HG03442 (cell line): ENCODE results near the gene DEDD.

ENCODE experiments used
- ATAC-seq: cut with Tn5 transposase; IDR thresholded peaks from one replicate; pipeline ENCODE4 v1.9.1; 2021; ENCODE audit warnings: mild to moderate bottlenecking, moderate library complexity; ENCODE audit not compliant: unreplicated experiment

DEDD gene, protein sequence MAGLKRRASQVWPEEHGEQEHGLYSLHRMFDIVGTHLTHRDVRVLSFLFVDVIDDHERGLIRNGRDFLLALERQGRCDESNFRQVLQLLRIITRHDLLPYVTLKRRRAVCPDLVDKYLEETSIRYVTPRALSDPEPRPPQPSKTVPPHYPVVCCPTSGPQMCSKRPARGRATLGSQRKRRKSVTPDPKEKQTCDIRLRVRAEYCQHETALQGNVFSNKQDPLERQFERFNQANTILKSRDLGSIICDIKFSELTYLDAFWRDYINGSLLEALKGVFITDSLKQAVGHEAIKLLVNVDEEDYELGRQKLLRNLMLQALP

DNA sequence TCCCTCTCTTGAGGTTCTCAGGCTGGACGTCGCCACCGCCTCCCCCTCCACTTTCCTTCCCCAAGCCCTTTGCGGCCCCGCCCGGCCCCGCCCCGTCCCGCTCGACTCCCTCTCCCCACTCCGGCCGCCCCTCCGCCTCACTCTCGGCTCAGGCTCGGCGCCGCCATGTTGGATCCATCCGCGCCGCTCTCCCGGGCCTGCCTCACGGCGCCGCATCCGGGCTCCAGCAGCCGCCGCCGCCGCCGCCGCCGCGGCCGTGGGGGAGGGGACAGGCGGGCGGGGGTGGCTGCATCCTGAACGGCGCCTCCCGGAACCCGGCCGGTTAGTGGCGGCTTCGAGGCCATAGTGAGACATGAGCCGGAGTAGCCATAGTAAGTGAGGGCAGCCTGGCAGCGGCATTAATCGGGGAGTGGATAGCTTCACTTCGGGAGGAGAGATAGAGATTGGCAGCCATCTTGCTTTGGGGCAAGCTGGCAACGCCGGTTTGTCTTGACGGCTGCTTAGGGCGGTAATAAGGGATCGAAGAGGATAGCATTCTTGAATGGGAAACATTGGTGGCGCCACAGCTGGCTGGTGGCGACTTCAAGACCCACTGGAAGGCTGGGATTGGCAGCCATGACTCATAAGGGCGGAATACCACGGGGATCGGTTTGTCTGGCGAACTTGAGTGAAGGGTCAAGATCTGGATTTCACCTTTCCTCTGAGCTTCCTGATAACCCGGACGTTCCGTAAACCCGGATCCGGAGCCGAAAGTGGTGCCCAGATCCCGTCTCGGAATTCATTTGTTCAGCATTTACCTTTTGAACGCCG is at the start of gene DEDD:
DEDD (minus strand) TSS at position 258 of the 810 bp plus-strand sequence. CDS start 8,205 bp downstream, outside the sequence.
- peak; percentile 96 for ATAC-seq

DNA sequence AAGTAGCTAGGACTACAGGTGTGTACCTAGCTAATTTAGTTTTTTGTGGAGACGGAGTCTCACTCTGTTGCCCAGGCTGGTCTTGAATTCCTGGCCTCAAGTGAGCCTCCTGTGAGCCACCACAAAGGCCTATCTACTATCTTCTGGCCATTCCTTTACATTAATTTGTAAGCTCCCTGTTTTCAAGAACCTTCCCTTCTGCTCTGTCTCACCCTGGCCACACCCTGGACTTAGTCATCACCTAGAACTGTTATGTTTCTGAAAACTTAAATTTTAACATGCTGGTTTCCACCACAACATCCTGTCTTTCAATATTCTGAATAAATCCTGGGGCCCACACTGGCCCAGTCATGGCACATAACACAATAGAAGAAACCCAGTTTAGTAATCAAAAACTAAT is 49.7 kb upstream of the DEDD start:
- ATAC-seq, result peak; percentile 53

DNA sequence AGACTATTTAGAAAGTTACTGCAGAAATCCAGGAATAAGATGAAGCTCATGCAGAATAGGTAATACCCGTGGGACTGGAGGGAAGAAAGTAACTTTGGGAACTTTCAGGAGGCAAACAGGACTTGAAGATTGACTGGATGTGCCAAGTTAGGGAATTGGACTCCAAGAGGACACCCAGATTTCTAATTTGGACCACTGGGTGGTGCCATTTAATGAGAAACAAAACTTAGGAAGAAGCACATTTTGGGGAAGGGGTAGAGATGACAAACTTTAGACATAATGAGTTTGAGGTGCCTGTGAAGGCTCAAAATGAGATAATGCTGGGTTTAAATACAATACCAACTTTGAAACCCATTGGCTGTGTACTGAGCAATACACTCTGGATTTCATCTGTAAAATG is 48.2 kb upstream of the DEDD start:
- ATAC-seq, result no peak

DNA sequence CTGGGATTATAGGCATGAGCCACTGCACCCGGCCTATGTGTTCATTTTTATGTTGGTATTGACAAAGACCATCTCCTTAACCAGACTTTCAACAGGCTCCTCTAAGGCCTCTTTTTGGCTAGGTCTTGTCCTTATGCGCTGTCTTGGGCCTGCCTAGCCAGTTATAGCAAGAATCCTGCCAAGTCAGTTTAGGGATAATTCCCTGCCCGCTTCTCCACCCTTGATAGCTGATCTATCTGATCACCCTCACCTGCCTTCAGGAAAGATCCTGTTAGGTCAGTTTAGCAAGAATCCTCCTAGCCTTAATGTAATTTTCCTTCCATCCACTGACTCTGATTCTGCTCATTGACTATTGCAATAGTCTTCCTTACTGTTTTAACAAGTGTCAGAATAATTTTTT is 47.2 kb upstream of the DEDD start:
- ATAC-seq, result no peak

DNA sequence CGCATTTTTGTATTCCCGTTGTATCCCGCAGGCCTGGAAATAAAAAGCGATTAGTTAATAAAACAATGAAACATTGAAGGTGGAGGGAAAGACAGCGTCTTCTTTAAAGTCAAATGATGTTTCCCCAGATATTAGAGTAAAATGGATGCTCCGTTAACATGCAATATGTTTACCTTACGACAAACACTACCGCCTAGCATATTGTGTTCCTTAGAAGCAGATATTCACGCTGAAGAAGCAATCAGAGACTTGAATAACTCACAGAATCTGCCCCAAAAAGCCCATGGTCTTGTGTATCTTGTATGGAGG is 45.4 kb upstream of the DEDD start:
- ATAC-seq, result no peak

DNA sequence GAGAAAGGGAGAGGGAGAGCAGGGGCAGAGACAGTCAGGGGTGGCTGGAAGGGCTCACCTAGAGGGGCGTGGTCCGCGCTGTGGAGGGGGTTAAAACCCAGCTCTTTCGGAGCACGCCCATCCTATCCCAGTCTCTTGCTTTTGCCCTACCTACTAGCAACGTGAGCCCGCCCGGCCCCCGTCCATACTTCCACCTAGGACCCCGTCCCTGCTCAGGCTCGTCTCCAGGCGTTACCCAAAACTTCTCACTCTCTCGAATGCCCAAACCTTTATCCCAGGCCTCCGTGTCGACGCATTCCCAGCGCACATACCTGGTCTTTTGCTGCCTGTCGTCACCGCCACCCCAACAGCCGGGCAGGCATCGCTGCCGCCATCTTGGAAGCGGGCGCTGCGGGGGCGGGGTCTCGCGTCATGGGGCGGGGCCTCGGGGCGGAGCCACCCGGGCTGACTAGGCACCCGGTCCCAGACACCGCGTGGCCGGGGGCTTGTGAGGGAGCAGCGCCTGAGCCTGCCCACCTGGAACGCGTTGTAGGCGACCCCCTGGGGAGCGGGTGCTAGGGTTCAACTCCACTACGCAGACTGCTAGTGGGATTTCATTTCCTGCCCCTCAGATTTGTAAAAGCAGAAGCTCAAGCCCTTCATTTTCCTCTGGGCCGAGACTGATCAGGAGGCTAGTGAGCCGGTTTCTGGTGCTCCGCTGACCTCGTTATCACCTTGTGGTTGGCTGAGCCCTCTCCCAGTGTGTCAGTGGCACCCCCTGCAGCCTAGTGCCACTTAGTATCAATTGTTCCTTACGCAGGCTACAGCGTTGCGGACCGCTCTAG is 44.9 kb upstream of the DEDD start, which contains the start of gene B4GALT3:
B4GALT3 (minus strand) TSS at position 396 of the 824 bp plus-strand sequence. CDS start 1,447 bp downstream, outside the sequence.
- peak; percentile 71 for ATAC-seq

DNA sequence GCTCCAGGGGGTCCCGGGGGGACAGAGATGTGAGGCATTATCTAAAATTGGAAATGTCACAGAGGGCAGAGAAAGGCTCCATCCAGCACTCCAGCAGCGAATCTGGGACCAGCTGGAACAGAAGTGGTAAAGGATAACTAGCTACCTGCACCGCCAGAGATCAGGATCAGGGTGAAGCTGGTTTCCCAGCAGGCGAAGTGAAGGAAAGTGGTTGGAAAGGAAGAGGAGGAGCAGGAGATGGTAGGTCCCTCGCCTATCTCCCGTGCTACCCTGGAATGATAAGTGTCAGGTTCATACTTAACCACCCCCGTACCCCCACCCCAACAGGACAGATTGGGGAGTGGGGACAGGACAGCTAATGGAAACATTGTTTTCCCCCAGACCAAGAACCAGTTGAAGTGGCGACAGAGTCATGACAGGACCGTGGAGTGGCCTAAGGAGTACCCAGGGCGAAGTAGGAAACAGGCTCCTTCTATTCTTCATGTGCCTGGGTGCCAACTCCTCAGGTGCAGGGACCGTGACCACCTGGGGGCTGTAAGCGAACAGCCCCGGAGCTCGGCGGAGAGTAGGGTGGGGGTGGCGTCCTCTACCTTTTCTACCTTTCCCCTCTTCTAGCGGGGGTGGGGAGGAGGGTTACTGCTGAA is 44.1 kb upstream of the DEDD start:
- no peak for ATAC-seq

DNA sequence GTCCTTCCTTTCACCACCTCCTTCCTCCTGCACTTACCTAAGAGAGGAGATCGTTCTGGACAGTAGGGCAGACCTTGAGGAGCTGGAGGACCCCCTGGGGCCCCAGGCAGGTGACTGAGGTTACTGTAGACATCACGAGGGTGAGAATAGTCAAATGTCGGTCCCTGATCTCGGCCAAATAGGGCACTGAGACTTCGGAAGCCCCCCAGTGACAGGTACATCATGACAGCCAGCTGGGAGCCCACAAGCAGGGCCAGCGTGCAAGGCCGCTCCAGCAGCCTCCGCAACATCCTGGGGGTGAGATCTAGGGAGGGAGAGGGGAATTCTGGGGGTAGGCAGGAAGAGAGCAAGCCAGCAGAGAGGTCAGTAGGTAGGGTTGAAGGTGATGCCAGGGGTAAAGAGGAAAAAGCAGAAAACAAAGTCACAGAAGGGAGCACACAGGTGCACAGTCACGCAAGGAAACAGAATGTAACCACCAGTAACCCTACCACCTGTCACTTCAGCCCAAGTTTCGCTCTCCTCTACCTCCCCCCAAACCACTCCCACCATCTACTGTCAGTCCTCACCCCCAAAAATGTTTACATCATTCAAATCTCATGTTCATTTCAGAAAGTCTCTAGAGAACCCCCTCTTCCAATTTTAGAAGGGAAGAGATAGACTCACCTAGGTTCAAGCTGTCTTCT is 43.4 kb upstream of the DEDD start:
- ATAC-seq, result no peak

DNA sequence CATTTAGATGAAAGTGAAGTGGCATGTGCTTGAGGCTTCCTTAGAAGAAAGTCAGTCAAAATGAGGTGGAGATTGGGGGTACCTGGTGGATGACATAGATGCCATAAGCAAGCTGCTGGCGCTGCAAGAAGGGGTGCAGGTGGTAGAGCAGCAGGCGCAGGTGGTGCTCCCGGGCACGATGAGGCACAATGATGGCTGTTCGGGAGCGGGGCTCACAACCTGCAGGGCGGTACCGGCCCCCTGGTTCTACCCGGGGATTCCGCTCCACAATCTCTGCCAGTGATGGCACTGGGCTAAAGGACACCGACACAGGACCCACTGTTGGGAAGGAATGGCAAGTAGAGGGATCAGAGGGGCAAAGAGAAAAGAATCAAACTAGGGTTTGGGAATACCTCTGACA is 42.4 kb upstream of the DEDD start:
- ATAC-seq, result no peak

DNA sequence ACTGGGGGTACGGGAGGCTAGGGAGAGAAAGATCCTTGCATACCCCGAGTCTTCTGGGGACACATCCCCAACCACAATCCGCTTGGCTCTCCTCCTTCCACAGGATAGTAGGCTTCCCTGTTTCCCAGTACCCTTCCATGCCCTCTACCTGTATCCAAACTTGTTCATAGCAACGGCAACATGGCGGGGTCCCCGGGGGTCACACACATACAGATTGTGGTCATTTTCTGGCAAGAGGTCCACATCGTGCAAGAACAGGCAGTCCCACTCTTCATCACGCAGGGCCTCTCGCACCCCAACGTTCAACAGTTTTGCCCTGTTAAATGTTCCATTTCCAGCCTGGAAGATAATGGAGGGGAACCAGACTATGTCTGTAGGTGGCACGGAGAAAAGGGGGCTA is 41.2 kb upstream of the DEDD start:
- no peak for ATAC-seq

DNA sequence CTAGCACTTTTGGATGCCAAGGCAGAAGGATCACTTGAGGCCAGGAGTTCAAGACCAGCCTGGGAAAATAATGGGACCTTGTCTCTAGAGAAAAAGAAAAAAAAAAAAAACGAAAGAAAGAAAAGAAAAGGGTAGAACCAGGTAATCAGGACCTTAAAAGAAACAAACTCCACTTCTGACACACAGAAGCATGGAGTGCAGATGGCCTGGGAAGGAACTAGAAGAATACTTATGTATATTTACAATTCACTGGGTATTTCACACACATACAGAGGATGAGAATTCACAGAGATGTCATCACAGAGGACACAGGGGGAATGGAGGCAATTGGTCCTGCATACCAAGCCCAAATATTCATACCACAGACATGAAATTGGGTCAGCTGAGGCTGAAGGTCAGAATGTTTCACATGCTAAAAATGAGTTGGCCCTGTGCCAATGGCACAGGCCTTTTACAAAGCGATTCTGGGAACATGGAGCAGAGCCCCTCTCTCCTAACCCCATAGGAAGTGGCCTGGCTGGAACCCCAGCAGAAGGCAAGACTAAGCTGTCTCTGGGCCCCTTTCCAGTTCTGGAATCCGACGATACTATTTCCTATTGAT is 40.4 kb upstream of the DEDD start:
- no peak for ATAC-seq

DNA sequence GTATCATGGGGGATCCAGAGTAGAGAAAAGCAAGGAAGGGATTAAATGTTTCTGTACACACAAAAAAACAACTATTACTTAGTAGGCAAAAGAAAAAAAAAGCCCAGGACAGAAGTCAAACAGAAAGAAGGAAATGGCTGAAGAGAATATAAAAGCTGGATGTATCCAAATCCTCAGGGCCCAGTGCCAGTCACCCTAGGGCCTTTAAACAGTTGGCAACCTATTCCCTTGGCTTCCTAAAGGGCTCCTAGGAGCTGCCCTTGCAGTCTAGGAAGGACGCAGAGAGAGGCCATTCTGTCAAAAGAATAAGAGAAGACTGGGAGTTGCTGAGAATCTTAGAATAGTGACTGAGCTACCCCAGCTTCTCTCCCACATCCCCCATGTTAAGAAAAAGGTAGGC is 39.9 kb upstream of the DEDD start:
- ATAC-seq, result no peak

DNA sequence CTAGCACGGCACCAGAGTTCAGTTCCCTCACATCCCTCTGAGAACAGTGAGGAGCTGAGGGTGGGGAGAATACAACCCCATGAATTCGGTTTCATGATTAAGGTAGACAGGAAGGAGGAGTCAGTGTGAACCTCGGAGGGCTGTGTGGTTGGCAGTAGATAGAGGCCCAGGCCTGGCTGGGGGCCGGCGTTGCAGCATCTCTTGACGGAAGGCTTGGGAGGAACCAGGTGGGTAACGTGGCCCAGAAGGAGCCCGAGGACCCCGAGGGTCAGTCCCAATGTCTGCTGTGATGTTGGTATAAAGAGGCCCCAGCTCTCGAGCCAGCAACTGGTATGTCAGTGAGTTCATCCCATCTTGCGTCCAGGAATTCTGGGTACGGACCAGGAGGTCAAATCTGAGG is 39.2 kb upstream of the DEDD start:
- no peak for ATAC-seq

DNA sequence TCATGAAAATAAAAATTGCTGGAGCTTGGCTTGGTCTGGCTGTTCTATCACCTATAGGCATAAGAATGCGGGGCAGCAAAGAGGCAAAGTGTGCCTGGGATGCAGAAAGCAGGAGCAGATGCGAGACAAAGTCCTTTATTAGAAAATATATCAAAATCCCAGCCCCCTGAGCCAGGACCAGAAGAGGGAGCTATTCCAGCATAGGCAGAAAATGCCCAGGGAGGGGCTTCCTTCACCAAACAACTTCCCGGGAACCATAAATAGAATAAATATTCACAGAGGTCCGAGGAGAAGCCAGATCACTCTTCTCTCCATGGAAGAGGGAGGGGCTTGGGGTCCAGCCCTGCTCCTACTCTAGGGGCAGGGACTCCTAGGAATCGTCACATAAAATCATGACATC is 38.7 kb upstream of the DEDD start:
- ATAC-seq, result no peak

DNA sequence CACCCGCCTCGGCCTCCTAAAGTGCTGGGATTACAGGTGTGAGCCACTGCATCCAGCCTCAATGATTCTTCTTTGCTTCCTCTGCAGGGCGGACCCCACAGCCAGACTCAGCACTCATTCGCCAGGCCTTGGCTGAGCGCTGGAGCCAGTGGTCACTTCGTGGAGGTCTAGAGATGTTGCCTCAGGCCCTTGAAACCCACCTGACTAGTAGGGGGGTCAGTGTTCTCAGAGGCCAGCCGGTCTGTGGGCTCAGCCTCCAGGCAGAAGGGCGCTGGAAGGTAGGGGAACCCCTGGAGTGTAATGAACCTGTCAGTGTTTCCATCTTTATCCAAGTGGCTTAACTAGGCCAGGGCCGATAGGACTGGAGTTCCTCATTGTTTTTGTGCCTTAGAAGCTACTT is 36.4 kb upstream of the DEDD start:
- ATAC-seq, result no peak

DNA sequence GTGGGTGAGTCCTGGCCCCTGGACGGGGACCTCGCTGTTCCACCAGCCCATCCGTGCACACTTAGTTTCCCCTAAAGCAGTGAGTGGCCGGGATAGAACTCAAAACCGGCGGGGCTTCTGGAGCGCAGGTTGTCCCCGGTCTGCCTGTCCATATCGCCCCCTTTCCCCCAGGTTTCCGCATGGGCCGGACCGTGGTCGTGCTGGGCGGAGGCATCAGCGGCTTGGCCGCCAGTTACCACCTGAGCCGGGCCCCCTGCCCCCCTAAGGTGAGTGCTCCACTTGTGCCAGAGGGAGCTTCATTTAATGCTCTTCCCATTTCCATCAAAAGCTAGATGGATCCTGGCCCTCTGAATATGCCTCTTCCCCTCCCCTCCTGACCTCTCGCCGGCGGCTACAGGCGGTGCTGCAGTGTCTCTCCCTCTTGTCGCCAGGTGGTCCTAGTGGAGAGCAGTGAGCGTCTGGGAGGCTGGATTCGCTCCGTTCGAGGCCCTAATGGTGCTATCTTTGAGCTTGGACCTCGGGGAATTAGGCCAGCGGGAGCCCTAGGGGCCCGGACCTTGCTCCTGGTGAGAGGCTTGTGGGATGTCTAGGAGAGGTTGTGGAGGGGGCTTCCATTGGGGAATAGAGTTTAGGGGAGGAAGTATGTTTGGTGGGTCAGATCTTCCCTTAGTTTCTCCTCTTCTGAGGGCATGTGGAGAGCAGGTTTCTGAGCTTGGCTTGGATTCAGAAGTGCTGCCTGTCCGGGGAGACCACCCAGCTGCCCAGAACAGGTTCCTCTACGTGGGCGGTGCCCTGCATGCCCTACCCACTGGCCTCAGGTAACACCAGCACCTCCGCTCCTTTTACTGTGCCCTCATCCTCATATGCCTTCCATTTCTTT is 34.4 kb upstream of the DEDD start:
- ATAC-seq, result no peak

DNA sequence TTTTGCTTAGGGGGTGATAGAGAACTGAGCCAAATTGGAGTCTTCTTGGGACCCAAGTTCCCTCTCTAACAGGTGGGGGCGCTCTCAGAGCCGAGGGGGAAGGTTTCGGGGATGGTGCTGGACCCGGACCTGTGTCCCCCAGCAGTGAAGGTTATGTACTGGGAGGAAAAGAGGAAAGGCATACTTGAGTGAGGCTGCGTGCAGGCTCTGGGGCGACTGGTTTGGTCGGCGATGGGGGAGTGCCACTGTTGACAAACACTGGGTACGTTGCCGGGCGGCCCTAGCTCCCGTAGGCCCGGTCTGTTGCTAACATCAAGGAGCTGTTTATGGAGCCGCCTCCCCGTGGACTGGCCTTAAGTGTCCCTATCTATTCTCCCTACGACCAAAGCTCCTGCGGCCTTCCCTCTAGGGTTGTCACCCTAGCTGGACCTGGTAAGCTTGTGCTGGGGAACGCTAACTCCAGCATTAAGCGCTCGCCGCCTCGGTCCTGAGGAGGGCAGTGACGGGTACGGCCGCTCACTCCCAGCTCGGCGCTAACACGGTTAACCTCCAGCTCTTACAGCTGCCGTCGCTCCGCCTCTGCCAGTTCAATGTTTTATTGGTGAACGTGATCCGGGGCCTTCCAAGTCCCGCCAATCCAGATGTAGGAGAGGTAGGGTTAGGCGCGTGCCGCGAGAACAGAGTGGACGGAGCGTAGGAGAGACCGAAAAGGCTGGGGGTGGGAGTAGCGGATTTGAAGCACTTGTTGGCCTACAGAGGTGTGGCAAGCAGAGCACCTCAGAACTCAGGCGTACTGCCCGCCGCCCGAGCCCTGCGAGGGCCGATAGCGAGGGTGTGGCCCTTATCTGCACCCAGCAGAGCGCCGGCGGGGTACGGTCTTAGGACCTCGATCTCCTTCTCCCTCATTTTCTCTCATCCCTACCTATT is 33.5 kb upstream of the DEDD start, which contains the start of gene PPOX:
PPOX (plus strand) TSS at position 685 of the 927 bp plus-strand sequence. CDS start 422 bp downstream, outside the sequence.
- peak; percentile 93 for ATAC-seq
